ENCODE measurements around the gene FRS3.

Gene FRS3

DNA sequence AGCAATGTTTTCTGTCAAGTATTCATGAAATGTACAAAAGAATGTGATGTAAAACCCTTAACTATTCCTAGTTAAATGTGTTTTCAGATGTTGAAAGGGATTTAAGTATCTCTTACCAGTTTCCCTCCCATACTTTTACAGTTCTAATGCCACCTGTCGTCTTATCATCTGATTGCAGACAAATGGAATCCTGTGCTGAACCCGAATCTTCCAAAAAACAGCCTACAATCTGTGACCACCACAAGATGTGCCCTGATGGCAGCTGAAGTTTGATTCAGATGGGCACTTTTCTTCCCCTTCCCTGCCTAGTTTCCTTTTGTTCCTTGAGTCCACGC, 9.7 kb upstream of the FRS3 start:
- DNase-seq, result no peak

GRCh38 chr6:41787219-41787917, 7.7 kb upstream of the FRS3 start, which contains the start of gene TOMM6:
TOMM6 (plus strand) TSS chr6:41787694; CDS start chr6:41787698, 4 bp downstream.
- DNase-seq, result peak; percentile 91

DNA sequence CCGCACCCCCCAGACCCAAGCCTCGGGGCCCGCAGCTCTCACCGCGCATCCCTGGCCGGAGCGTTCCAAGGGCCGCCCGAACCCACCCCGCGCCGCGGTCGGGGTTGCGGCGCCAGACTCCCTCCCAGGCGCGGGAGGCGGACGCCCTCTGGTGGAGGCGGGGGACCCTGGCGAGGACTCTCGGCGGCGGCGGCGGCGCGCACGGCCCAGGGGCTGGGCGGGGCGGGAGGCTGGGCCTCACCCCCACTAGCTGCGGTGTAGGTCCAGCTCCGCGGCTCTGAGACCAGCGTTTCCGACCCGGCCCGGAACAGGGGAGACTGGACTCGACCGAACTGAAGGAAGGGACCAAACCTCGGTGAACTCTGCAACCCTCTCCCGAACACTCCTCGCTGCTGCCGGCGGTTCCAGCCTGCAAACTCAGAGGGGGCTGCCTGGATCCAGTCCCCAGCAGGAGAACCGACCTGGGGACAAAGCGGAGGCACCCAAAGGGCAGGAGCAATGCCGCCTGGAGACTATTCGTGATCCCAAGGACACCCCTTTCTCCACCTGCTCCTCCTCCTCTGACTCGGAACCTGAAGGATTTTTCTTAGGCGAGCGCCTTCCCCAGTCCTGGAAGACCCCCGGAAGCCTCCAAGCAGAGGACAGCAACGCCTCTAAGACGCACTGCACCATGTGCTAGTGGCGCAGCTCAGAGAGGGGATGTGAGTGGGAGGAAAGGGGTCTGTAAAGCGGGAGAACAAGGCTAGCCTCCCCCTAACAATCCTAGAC, 6.9 kb upstream of the FRS3 start:
- peak; percentile 76 for DNase-seq

DNA sequence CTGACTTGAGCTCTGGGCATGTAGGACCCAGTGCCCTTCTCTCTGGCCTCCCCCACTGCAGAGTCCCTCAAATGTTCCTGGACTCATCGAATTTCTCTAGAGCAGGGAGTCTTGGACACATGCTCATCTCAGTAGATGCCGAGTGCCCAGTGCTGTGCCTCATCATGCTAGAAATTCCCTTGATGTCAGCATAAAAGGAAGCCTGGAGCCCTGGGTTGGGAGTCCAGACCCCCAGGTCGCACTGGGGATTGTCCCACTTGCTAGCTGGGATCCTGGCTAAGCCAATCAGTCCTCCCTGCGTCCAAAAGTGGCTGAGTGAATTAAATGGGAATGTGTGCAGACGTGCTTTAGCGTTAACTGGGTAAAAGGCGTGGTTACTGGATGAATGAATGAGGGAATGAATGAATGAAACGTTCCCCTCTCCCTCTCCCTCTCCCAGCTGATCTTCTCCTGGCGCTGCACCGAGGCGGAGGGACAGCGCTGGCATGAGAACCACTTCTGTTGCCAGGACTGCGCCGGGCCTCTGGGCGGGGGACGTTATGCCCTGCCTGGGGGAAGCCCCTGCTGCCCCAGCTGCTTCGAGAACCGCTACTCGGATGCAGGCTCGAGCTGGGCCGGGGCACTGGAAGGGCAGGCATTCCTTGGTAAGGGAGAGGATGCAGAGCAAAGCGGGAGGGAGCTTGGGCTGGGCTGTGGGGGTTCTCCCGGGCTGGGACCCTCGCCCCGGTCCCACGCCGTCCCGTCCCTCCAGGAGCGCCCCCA, 6.2 kb upstream of the FRS3 start:
- no peak for DNase-seq

DNA sequence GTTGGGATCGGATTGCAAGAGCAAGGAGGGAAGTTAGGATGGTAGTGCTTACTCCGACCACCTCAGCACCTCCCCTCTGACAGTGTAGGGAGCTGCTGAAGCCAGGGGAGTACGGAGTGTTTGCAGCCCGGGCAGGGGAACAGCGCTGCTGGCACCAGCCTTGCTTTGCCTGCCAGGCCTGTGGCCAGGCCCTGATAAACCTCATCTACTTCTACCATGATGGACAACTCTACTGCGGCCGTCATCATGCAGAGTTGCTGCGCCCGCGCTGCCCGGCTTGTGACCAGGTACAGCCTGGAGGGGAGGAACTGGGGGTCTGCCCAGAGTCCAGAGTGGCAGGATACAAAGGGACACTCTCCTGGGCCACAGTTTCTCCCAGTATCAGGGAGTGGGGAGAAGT, 5.6 kb upstream of the FRS3 start:
- no peak for DNase-seq

GRCh38 chr6:41784581-41785171, 5.0 kb upstream of the FRS3 start:
- DNase-seq, result no peak

- no peak for DNase-seq
These were observed 3.5 kb upstream of the FRS3 start for GRCh38 chr6:41783106-41783780.

GRCh38 chr6:41781366-41781730, 1.6 kb upstream of the FRS3 start:
- DNase-seq, result peak; percentile 58

- peak; percentile 58 for DNase-seq
These were observed 1.1 kb upstream of the FRS3 start, which contains the start of gene PRICKLE4 for GRCh38 chr6:41780551-41781365. PRICKLE4 (plus strand) TSS chr6:41780782; CDS start chr6:41783474, 2,692 bp downstream.

- DNase-seq, result no peak
These were observed 364 bp downstream of the FRS3 start for GRCh38 chr6:41779336-41779735.

GRCh38 chr6:41778895-41779294, 805 bp downstream of the FRS3 start:
- no peak for DNase-seq

DNA sequence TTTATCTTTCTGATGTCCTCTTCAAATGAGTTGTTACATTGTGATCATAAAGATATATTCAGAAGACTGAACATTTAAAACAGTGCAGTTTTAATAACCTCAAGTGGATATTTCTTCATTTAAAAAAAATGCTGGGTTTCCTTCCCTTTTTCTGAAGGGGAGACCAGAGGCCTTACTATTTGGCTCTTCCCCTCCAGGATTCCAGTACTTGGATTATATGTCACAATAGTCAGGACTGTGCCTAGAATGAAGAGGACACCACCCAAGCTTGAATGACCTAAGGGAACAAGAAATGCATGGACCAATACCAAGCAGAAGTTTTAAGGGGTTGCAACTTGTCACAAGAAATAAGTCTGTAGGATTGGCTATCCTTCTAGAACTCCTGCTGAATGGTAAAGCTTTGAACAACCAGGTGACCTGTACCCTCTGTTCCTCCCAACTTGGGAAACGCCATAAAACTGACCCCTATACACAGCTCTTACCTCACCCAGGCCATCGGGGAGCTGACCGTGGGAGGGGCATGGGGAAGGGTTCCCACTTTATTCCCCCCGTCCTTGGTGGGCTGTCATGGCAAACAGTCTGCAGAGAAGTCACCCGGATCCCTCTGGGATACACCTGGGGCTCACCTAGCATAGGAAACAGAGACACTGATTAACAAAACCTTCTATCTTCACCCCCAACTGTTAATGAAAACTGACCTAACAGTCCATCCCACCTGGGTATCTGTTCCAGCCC, 2.0 kb downstream of the FRS3 start:
- DNase-seq, result no peak

- no peak for DNase-seq
These were observed 4.3 kb downstream of the FRS3 start for GRCh38 chr6:41775293-41775882.

DNA sequence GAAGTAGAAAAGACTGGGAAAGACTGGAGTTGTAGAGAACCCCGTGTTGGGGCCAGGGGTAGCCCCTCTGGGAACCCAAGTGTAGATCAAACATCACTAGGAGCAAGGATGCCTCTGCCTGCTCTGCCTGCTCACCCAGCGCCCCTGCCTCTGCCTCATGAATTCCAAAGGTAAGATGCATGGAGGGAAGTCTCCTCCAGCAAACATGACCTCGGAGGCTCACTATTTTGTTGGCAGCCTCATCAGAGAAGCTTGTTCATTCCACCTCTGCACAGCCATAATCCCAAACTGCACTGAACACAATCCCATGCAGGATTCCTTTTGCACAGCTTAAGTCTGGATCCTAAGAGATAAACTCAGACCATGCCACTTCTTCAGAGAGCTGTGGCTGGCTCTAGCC, 4.9 kb downstream of the FRS3 start:
- no peak for DNase-seq

GRCh38 chr6:41771058-41771983, 8.4 kb downstream of the FRS3 start:
- no peak for DNase-seq

DNA sequence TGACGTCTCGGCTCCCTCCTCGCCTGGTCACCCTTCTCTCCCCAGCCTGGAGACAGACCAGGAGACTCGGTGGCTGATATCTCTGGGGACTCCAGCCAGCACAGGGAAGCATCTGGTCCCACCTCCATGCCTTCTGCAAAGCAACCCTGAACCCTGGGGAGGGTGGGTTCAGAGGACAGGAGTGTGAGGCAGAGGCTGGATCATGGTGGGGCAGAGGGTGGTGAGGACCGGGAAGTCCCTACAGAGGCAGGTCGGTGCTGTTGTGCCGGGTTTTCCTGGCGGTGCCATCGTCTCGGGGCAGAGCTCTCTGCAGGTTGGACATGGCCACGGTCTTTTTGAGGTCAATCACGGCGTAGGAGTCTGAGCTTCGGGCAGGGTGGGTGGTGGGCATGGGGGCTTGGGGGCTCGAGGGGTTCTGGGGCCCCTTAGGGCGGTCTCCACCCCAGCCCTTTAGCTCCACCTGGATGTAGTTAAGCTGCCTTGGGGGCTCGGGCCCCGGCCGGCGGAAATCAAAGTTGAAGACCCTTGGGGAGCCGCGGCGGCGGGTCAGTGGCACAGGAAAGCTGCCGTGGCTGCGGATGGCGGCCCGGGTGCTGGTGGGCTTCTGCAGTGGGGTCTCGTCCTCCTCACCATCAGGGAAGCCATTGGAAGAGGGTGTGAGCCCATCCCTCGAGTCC, 9.2 kb downstream of the FRS3 start:
- no peak for DNase-seq

DNA sequence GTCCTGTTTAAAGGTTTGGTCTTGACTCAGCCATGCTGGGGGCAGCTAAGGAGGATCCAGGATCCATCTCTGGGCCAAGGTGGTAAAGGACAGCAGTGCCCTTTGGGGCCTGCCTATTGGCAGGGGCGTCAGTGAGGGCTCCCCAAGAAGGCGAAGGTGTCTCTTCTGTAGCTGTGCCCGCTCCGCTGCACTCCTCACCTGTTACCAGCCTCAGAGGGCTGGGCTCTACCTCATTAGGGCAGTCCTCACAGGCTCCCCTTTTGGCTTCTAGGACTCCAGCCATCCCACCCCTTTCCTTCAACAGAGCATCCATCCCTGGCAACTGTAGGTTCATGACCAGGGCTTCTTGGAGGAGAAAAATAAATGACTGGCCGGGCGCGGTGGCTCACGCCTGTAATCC, 10.3 kb downstream of the FRS3 start:
- DNase-seq, result no peak

GRCh38 chr6:41768545-41769308, 11.0 kb downstream of the FRS3 start:
- peak; percentile 70 for DNase-seq

Measured in NCI-H2029 (cell line).